BE2C (cell line): ENCODE data around the gene ADAMTS2.

ENCODE experiments used
- DNase-seq: peaks from one replicate; pipeline ENCODE4 v3.0.0-alpha.2; 2020
- H3K27me3 ChIP-seq: fragments of 250-450 bp; sonication (Bioruptor Pico); 2 replicates; pipeline ENCODE4 v1.5.1; 2020; ENCODE audit warnings: mild to moderate bottlenecking
- H3K36me3 ChIP-seq: fragments of 250-450 bp; sonication (Bioruptor Pico); 2 replicates; pipeline ENCODE4 v1.5.1; 2020; ENCODE audit warnings: mild to moderate bottlenecking
- H3K4me1 ChIP-seq: fragments of 250-450 bp; sonication (Bioruptor Pico); 2 replicates; pipeline ENCODE4 v1.5.1; 2020
- H3K4me3 ChIP-seq: 2 replicates; pipeline ENCODE4 v1.5.1; 2011; ENCODE audit warnings: low read depth, low read length
- H3K9me3 ChIP-seq: fragments of 250-450 bp; sonication (Bioruptor Pico); 2 replicates; pipeline ENCODE4 v1.5.1; 2020
- TF ChIP-seq, protein P1 (sequence below): IDR thresholded peaks from 2 replicates; pipeline ENCODE4 v1.5.1; 2012; ENCODE audit warnings: mild to moderate bottlenecking, low read depth, low read length

Gene ADAMTS2

DNA sequence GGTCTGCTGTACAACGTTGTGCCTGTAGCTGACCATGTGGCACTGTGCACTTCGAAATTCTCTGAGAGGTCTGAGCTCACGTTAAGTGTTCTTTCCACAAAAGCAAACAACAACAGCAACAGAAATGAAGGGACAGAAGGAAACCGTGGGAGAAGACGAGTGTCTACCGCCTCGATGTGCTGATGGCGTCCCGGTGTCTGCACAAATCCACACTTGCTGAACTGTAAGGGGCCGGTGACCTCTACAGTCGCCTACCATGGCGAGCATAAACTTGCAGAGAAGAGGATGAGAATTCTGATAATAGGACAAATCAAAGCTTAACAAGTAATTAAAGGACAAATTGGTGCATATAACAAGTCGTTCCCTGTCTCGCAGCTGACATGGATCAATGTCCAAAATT is 114.0 kb downstream of the ADAMTS2 start:
- H3K4me3 ChIP-seq, result no peak overlapping the region
- no peaks in the 10 kb centered on the region; the same call in none of the 2 replicates for H3K9me3 ChIP-seq
- DNase-seq, result no peak
- H3K27me3 ChIP-seq, result no peaks in the 10 kb centered on the region
- H3K4me1 ChIP-seq, result no peaks in the 10 kb centered on the region
- H3K36me3 ChIP-seq, result no peaks in the 10 kb centered on the region
- TF ChIP-seq, protein P1, sequence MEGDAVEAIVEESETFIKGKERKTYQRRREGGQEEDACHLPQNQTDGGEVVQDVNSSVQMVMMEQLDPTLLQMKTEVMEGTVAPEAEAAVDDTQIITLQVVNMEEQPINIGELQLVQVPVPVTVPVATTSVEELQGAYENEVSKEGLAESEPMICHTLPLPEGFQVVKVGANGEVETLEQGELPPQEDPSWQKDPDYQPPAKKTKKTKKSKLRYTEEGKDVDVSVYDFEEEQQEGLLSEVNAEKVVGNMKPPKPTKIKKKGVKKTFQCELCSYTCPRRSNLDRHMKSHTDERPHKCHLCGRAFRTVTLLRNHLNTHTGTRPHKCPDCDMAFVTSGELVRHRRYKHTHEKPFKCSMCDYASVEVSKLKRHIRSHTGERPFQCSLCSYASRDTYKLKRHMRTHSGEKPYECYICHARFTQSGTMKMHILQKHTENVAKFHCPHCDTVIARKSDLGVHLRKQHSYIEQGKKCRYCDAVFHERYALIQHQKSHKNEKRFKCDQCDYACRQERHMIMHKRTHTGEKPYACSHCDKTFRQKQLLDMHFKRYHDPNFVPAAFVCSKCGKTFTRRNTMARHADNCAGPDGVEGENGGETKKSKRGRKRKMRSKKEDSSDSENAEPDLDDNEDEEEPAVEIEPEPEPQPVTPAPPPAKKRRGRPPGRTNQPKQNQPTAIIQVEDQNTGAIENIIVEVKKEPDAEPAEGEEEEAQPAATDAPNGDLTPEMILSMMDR, result no peak

DNA sequence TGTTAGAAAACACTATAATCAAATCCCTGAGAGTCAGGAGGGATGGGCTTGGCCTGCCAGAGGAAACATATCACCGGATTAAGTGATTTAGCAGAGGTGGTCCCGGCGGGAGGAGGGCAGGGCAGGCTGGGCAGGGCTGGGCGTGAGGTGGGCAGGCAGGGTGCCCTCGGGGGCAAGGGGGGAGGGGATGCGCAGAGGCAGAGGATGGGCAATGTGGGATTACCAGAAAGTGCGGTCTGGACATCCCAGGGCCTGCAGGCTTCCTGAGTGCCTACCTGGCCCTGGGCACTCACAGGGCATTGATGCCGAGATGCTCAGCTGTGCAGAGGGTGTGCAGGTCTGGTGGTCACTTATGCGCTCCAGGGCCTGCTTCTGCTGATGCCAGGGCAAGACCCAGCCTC is 115.2 kb downstream of the ADAMTS2 start:
- no peaks in the 10 kb centered on the region for H3K4me1 ChIP-seq
- no peak for DNase-seq

DNA sequence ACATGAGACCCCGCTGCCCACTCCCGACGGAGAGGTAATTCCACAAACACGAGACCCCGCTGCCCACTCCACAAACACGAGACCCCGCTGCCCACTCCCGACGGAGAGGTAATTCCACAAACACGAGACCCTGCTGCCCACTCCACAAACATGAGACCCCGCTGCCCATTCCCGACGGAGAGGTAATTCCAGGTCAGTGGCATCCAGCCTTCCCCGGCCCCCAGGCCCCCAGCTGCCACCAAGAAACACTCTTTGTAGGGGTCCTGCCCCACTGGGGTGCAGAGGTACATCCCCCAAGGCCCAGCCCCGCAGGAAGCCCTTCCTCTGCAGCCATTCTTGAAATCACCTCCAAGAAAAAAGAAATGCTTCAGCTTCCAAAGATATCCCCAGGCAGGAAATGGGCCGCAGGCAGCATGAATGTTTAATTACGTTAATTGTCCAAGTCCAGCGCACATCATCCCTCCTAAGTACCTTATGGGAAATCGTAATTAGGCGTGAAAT is 115.9 kb downstream of the ADAMTS2 start:
- Histone ChIP-seq H3K27me3 (no peaks in the 10 kb centered on the region), H3K4me3 (no peak overlapping the region), H3K4me1 (no peaks in the 10 kb centered on the region), H3K36me3 (no peaks in the 10 kb centered on the region), H3K9me3 (no peaks in the 10 kb centered on the region; the same call in 1 of the 2 replicates)
- DNase-seq, result no peak
- TF ChIP-seq, protein P1, result no peak

More for the DNA sequence above, 115.2 kb downstream of the ADAMTS2 start:
- H3K4me3 ChIP-seq, result no peak overlapping the region
- no peaks in the 10 kb centered on the region for H3K36me3 ChIP-seq
- H3K27me3 ChIP-seq, result no peaks in the 10 kb centered on the region
- no peaks in the 10 kb centered on the region; the same call in 1 of the 2 replicates for H3K9me3 ChIP-seq
- TF ChIP-seq, protein P1, result no peak

DNA sequence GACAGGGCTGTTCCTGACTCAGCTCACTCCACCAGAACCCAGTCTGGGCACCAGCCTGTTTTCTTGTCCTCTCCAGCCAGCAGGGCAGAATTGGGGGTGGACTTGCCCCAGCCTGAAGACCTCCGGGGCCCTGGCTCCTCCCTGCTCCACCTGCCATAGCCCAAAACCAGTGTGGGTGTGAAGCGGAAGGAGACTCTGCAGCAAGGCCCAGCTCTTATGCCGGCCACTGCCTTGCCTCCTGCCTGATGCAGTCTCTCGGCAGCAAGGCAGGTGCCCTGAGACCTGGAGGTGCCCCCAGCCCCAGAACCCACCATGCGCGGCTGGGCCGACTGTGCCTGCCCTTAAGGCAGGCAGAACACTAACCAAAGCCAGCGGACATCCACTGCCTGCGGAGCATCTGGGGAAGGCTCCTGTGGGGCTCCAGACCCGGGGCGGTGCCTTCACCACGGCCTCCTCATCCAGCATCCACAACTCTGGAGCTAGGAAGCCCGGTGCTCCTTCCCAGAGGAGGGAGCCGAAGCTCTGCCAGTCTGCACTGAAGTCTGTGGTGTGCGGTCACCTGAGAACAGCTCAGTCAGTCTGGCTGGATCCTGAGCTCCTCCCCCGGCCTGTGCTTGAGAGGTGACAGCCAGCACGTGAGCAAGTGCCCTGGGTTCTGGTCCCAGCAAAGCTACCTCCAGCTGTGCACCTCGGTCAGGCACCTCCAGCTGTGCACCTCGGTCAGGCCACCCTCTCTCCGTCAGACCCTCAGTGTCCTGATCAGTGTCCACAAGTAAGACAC is 116.7 kb downstream of the ADAMTS2 start:
- no peaks in the 10 kb centered on the region for H3K36me3 ChIP-seq
- no peak overlapping the region for H3K4me3 ChIP-seq
- no peaks in the 10 kb centered on the region for H3K27me3 ChIP-seq
- no peak for DNase-seq
- no peaks in the 10 kb centered on the region; the same call in none of the 2 replicates for H3K9me3 ChIP-seq
- no peaks in the 10 kb centered on the region for H3K4me1 ChIP-seq
- TF ChIP-seq, protein P1, result no peak

DNA sequence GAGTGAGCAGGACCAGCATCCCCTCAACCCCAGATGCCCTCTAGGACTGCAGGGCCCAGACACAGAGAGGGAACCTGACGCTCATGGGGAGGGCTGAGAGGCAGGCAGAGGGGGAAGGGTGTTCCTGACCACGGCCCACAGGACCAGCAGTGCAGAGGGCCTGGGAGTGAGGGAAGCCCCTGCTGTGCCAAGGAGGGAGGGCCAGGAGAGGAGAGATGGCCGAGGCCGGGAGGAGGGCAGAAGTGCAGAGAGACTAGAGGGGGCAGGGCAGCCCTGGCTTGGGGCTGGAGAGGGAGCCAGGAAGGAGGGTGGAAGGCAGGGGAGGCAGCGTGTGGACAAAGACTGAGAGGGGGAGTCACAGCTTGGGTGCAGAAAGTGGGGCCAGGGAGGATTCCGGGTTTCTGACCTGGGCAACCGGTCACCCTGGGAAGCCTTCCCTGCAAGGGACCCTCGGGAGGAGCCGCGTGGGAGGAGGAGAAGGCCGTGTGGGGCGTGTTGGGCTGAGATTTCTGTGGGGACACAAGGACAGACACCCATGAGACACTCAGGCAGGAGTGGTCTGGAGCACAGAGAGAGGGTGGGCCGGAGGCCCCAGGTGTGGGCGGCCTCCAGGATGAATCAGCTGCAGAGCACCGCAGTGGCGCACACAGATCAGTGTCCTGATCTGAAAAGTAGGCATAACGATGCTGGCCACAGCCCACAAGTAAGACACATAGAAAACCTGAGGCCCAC is 117.5 kb downstream of the ADAMTS2 start:
- no peak for DNase-seq
- no peak overlapping the region for H3K4me3 ChIP-seq
- no peaks in the 10 kb centered on the region for H3K27me3 ChIP-seq
- no peaks in the 10 kb centered on the region for H3K4me1 ChIP-seq
- TF ChIP-seq, protein P1, result no peak
- no peaks in the 10 kb centered on the region for H3K36me3 ChIP-seq
- H3K9me3 ChIP-seq, result no peaks in the 10 kb centered on the region; the same call in none of the 2 replicates
